Calu3 (cell line): ENCODE results near the gene CES1. TPM values are rescaled to one million over a fixed set of nuclear protein-coding genes. Genes with fewer than 3 reads are reported as not detected.
"Not testable (repeated sequence)": the region's sequence is repeated elsewhere in the genome, so short reads cannot be mapped to it uniquely, and the experiment has no call there.

Source experiments
- BruUV-seq: library from RNA; stranded (reverse); fragments of 400-500 nt; replicated peaks from 2 replicates; lab custom pipeline; 2021; lab: Mats Ljungman, UMichigan
- CTCF ChIA-PET: fragments of 300-600 bp; sonication (Branson Sonifier 250); formaldehyde crosslinking; loops from one replicate; lab custom pipeline; 2022; ENCODE audit warnings: antibody characterized with exemption; lab: Charles Lee
- DNase-seq: peaks from one replicate; pipeline ENCODE4 v3.0.0; 2022
- H3K27ac Mint-ChIP-seq: one replicate; pipeline ENCODE4 v1.8.0; 2022; ENCODE audit warnings: mixed read lengths; ENCODE audit not compliant: unreplicated experiment
- H3K27me3 Mint-ChIP-seq: one replicate; pipeline ENCODE4 v1.8.0; 2022; ENCODE audit warnings: mixed read lengths; ENCODE audit not compliant: unreplicated experiment
- H3K36me3 Mint-ChIP-seq: one replicate; pipeline ENCODE4 v1.8.0; 2022; ENCODE audit warnings: mild to moderate bottlenecking, moderate library complexity, mixed read lengths; ENCODE audit not compliant: insufficient read depth, unreplicated experiment
- H3K4me1 Mint-ChIP-seq: one replicate; pipeline ENCODE4 v1.8.0; 2022; ENCODE audit warnings: mild to moderate bottlenecking, low read depth, mixed read lengths; ENCODE audit not compliant: unreplicated experiment
- H3K4me3 Mint-ChIP-seq: one replicate; pipeline ENCODE4 v1.8.0; 2022; ENCODE audit warnings: mild to moderate bottlenecking, low read depth, moderate library complexity, mixed read lengths; ENCODE audit not compliant: unreplicated experiment
- H3K9me3 Mint-ChIP-seq: one replicate; pipeline ENCODE4 v1.8.0; 2022; ENCODE audit warnings: low read depth, mixed read lengths; ENCODE audit not compliant: unreplicated experiment
- intact Hi-C: fragments of 100-400 bp; cut with micrococcal nuclease; formaldehyde crosslinking; loops from one replicate; pipeline ENCODE4 v1.10.0; 2022; ENCODE audit not compliant: unreplicated experiment
- total RNA-seq: library from RNA; stranded (reverse); gene quantifications from 2 replicates; pipeline ENCODE4 v1.2.3, GENCODE V29; 2022
- TF ChIP-seq, protein P1 (sequence below): fragments of 200-600 bp; IDR thresholded peaks from one replicate; pipeline ENCODE4 v1.8.0; 2022; ENCODE audit warnings: antibody characterized with exemption; ENCODE audit not compliant: unreplicated experiment

Gene CES1
- total RNA-seq, 1 experiment from 2014 or later: 0.78 TPM

DNA sequence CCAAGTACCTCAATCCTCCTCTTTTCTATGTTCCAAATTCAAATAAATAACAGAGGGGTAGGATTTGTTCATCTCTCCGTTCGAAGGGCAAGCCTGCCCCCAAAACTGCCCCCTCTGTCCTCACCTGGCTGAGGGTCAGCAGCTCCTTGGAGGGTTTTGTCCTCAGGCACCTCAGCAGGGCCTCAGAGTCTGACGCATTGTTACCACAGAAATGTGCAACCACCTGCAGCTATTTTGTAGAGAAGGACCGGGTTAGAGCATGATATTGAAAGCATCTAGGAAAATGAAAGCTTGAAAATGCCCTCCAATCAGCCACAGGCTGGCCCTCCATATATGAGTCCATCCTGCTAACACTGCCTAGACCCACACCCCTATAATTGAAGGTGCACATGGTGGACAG lies 28.4 kb upstream of the CES1 start:
- Mint-ChIP-seq H3K36me3 (no peaks in the 10 kb centered on the region), H3K4me3 (no peak overlapping the region), H3K27me3 (peaks cover 58% of the 10 kb centered on the region), H3K27ac (no peak overlapping the region), H3K9me3 (no peaks in the 10 kb centered on the region), H3K4me1 (no peaks in the 10 kb centered on the region)
- BruUV-seq: no TSS peak
- intact Hi-C loops: no loop called here
- CTCF ChIA-PET: no interaction called here
- DNase-seq: no peak
- TF ChIP-seq, protein P1, sequence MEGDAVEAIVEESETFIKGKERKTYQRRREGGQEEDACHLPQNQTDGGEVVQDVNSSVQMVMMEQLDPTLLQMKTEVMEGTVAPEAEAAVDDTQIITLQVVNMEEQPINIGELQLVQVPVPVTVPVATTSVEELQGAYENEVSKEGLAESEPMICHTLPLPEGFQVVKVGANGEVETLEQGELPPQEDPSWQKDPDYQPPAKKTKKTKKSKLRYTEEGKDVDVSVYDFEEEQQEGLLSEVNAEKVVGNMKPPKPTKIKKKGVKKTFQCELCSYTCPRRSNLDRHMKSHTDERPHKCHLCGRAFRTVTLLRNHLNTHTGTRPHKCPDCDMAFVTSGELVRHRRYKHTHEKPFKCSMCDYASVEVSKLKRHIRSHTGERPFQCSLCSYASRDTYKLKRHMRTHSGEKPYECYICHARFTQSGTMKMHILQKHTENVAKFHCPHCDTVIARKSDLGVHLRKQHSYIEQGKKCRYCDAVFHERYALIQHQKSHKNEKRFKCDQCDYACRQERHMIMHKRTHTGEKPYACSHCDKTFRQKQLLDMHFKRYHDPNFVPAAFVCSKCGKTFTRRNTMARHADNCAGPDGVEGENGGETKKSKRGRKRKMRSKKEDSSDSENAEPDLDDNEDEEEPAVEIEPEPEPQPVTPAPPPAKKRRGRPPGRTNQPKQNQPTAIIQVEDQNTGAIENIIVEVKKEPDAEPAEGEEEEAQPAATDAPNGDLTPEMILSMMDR: no peak

DNA sequence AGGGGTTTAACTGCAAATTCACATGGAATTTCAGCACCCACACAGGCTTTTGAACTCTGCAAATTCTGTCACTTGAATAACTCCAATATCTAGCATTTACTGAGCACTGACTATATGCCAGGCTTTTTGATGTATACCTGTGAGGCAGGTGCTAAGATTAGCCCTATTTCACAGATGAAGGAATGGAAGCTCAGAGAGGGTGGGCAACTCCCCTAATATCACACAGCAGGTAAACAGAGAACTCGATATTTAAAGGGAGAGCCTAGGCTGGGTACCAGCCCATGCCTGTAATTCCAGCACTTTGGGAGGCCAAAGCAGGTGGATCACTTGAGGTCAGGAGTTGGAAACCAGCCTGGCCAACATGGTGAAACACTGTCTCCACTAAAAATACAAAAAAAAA lies 24.8 kb upstream of the CES1 start:
- H3K9me3 Mint-ChIP-seq, BruUV-seq, H3K27ac Mint-ChIP-seq, CTCF ChIA-PET, H3K4me3 Mint-ChIP-seq, H3K4me1 Mint-ChIP-seq, DNase-seq, intact Hi-C loops, H3K36me3 Mint-ChIP-seq: not testable (repeated sequence)
- H3K27me3 Mint-ChIP-seq: peaks cover 86% of the 10 kb centered on the region

DNA sequence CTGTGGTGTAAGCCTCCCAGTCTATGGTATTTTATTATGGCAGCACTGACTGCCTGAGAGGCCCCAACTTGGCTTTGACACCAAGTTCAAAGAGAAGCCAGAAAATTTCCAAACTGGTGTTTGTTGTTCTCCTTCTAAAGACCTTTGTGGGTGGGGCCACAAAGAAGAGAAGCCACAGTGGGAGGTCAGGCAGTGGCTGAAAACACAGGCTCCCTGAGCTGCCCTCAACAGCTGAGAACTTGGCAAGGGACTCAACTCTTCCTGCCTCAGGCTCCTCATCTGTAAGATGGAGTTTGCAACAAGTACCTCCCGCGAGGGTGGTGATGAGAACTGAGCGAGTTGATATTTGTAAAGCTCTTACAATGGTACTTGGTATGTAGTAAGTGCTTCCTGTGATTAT lies 24.1 kb upstream of the CES1 start:
- Mint-ChIP-seq H3K9me3 (no peaks in the 10 kb centered on the region), H3K36me3 (no peaks in the 10 kb centered on the region), H3K4me3 (no peak overlapping the region), H3K4me1 (no peaks in the 10 kb centered on the region), H3K27me3 (peaks cover 86% of the 10 kb centered on the region), H3K27ac (no peak overlapping the region)
- DNase-seq: no peak
- CTCF ChIA-PET: no interaction called here
- TF ChIP-seq, protein P1: no peak
- intact Hi-C loops: no loop called here
- no TSS peak for BruUV-seq

DNA sequence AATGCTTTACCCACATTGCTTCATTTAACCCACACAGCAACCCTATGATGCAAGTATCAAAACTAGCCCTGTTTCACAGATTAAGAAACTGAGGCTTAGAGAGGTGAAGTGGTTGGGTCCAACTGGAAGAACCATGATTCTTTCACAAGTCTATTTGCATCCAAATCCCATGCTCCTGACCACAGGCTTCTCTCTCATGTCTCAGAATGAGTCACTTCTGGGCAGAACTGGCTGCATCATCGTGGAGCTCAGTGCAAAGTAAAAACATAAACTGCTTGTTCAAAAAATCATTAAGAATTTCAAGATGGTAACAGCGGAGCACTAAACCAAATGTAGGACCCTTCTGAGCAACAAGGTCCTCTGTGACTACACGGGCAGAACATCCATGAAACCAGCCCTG lies 20.2 kb upstream of the CES1 start:
- Mint-ChIP-seq H3K4me3 (no peak overlapping the region), H3K36me3 (no peaks in the 10 kb centered on the region), H3K27ac (no peak overlapping the region), H3K27me3 (peaks cover 83% of the 10 kb centered on the region), H3K4me1 (no peaks in the 10 kb centered on the region), H3K9me3 (no peaks in the 10 kb centered on the region)
- DNase-seq: no peak
- intact Hi-C loops: no loop called here
- CTCF ChIA-PET: no interaction called here
- TF ChIP-seq, protein P1: no peak
- no TSS peak for BruUV-seq

DNA sequence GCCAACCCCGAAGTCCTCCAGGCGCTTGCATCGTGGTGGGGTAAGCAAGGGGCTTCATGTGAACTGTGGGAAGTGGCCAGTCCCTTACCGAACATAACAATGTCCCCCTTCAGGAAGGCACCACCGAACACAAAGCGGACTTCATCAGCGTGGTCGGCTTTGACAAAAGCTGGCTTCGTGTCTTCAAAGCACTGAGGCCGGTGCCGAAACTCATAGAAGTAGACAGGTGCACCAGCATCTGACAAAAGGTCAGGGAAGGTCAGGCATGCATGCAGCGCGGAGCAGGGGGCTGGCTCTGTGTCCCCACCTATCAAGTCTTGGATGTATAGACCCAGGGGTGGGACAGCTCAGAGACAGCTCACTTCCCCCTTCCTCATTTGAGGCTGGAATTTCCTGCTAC lies 16.6 kb upstream of the CES1 start:
- Mint-ChIP-seq H3K9me3 (no peaks in the 10 kb centered on the region), H3K27me3 (peaks cover 90% of the 10 kb centered on the region), H3K27ac (no peak overlapping the region), H3K36me3 (no peaks in the 10 kb centered on the region), H3K4me1 (no peaks in the 10 kb centered on the region), H3K4me3 (no peak overlapping the region)
- no peak for DNase-seq
- no TSS peak for BruUV-seq
- TF ChIP-seq, protein P1: no peak
- CTCF ChIA-PET: no interaction called here
- intact Hi-C loops: no loop called here
